ENCODE measurements around the gene PROK2.

PROK2 gene

DNA sequence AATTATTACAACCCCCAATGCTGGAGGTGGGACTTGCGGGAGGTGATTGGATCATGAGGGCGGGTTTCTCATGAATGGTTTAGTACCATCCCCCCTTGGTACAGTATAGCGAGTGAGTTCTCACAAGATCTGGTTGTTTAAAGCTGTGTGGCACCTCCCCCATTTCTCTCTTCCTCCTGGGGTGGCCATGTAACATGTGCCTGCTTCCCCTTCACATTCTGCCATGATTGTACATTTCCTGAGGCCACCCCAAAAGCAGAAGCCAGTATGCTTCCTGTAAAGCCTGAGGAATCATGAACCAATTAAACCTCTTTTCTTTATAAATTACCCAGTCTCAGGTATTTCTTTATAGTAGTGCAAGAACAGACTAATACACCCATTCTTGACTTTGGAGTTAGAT, 20.3 kb upstream of the PROK2 start:
- H3K27ac ChIP-seq: no peak overlapping the region
- TF ChIP-seq, protein P1, sequence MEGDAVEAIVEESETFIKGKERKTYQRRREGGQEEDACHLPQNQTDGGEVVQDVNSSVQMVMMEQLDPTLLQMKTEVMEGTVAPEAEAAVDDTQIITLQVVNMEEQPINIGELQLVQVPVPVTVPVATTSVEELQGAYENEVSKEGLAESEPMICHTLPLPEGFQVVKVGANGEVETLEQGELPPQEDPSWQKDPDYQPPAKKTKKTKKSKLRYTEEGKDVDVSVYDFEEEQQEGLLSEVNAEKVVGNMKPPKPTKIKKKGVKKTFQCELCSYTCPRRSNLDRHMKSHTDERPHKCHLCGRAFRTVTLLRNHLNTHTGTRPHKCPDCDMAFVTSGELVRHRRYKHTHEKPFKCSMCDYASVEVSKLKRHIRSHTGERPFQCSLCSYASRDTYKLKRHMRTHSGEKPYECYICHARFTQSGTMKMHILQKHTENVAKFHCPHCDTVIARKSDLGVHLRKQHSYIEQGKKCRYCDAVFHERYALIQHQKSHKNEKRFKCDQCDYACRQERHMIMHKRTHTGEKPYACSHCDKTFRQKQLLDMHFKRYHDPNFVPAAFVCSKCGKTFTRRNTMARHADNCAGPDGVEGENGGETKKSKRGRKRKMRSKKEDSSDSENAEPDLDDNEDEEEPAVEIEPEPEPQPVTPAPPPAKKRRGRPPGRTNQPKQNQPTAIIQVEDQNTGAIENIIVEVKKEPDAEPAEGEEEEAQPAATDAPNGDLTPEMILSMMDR (IDR thresholded peaks at IDR 0.05): no peak

DNA sequence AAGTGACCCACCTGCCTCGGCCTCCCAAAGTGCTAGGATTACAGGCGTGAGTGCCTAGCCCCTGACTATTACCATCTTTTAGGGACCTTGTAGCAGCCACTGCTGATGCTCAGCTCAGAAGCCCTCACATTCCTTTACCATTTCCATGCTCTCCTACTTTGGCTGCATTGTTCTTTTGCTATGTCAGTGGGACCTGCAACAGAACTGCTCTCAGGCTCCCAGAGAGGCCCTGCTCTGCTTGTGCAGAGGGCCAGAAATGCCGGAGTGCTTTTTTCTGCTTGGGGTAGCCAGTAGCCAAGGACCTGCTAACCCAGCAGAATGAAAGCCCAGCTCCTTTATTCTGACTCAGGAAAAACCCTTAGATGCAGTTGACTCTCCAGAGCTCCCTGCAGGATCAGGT, 18.3 kb upstream of the PROK2 start:
- H3K27ac ChIP-seq: no peak overlapping the region
- no peak for TF ChIP-seq ZFX (IDR thresholded peaks at IDR 0.05; ENCODE audit: borderline replicate concordance)
- TF ChIP-seq, protein P1 (IDR thresholded peaks at IDR 0.05): no peak

DNA sequence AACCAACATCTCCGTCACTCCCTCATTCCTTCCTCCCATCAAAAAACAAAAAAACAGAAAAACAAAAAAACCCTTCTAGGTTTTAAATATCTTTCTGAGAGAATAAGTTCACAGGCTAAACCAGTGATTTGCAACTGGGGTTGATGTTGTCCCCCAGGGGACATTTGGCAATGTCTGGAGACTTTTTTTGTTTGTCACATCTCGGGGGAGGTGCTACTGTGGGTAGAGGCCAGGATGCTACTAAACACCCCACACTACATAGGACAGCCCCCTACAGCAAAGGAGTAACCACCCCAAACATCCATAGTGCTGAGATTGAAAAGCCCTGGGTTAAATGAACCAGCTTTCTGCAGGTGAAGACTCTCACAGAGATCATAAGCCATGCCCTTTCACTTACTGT, 17.0 kb upstream of the PROK2 start:
- no peak for TF ChIP-seq ZFX (IDR thresholded peaks at IDR 0.05; ENCODE audit: borderline replicate concordance)
- TF ChIP-seq, protein P1 (IDR thresholded peaks at IDR 0.05): no peak
- H3K27ac ChIP-seq: no peak overlapping the region

DNA sequence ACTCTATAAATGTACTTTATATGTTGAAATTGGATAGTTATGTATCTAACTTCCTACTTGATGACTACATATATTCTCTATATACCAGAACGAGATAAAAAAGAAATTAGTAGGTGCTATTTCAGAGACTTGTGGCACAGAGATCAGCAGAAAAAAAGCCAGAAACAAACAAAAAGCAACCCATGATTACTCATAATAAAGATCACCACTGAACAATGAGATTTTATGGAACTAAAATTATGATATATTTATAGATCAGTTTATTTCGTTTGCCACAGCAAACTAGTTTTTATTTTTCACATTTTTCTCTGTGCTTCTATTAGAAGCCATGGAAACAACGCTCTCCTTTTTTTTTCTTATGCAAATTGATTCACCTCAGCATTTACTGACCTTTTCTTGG, 15.1 kb upstream of the PROK2 start:
- no peak overlapping the region for H3K27ac ChIP-seq
- no peak for TF ChIP-seq ZFX (IDR thresholded peaks at IDR 0.05; ENCODE audit: borderline replicate concordance)
- TF ChIP-seq, protein P1 (IDR thresholded peaks at IDR 0.05): no peak

DNA sequence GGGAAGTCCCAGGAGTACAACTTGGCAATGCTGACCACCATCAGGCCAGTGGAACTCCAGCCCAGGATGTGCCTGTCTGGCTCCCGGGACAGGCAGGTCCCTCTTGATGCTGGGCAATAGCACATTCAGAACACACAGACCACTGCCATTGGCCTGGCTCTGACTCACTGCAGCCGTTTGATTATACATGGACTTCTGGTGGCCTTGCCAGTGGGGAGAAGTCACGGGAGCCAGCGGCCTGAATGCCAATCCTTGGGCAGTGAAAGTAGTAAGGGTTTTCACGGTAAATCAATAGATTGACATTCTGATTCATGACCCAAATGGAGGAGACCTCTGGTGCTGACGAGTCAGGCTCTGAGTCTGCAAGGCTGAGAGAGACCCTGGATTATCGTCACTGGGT, 12.5 kb upstream of the PROK2 start:
- TF ChIP-seq, protein P1 (IDR thresholded peaks at IDR 0.05): no peak
- TF ChIP-seq ZFX (IDR thresholded peaks at IDR 0.05; ENCODE audit: borderline replicate concordance): no peak
- H3K27ac ChIP-seq: no peak overlapping the region

DNA sequence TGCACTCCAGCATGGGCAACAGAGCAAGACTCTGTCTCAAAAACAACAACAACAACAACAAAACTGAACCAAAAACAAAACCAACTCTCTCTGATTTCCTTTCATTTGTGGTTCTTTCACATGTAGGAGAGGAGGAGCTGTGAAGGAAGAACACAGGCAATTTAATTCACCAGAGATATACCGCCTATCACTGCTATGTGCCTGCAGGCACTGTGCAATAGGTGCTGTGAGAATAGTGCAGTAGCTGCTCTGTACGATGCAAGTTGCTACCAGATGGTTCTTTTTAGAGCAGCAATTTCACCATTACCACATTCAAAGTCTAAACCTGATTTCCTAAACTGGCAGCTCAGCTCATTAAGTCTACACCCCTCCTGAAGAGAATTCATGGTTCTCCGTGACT, 11.3 kb upstream of the PROK2 start:
- TF ChIP-seq, protein P1 (IDR thresholded peaks at IDR 0.05): no peak
- no peak for TF ChIP-seq ZFX (IDR thresholded peaks at IDR 0.05; ENCODE audit: borderline replicate concordance)
- no peak overlapping the region for H3K27ac ChIP-seq

DNA sequence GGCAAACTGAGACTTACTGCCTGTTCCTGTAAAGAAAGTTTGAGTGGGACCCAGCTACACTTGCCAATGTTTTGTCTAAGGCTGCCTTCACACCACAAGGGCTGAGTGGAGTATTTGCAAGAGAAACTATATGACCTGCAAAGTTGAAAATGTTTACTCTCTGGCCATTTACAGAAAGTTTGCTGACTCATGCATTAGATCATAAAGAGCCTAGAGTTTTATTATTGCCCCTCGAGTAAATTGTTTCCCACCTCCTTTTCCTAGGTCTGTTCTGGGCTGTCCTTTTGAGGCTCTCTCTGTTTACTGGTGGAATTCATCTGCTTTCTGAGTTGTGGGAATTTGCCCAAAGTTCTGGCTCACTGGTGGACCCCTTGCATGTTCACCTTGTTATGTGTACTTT, 6.7 kb upstream of the PROK2 start:
- no peak overlapping the region for H3K27ac ChIP-seq
- TF ChIP-seq, protein P1 (IDR thresholded peaks at IDR 0.05): no peak
- TF ChIP-seq ZFX (IDR thresholded peaks at IDR 0.05; ENCODE audit: borderline replicate concordance): no peak
